Measurements from ENCODE around the gene HMCN2.

GRCh38 chr9:130345009-130345896 is 79.7 kb downstream of the HMCN2 start:
- no peak for TF ChIP-seq CTCF (conservative IDR thresholded peaks at IDR 0.05; ENCODE audit: low read length)
- no peak for TF ChIP-seq EZH2phosphoT487 (IDR thresholded peaks at IDR 0.05; ENCODE audit: borderline replicate concordance)
